22Rv1 (cell line): Measurements from ENCODE around the gene MYH15.

Source experiments
- ZFX ChIP-seq: fragments of 450-650 bp; IDR thresholded peaks from 2 replicates; pipeline ENCODE4 v1.6.1; 2017; ENCODE audit warnings: antibody characterized with exemption, borderline replicate concordance
- TF ChIP-seq, protein P1 (sequence below): fragments of 450-650 bp; IDR thresholded peaks from 2 replicates; pipeline ENCODE4 v1.5.1; 2017; ENCODE audit warnings: mild to moderate bottlenecking

GRCh38 chr3:108546692-108547091 is 36.3 kb upstream of the MYH15 start:
- TF ChIP-seq, protein P1, sequence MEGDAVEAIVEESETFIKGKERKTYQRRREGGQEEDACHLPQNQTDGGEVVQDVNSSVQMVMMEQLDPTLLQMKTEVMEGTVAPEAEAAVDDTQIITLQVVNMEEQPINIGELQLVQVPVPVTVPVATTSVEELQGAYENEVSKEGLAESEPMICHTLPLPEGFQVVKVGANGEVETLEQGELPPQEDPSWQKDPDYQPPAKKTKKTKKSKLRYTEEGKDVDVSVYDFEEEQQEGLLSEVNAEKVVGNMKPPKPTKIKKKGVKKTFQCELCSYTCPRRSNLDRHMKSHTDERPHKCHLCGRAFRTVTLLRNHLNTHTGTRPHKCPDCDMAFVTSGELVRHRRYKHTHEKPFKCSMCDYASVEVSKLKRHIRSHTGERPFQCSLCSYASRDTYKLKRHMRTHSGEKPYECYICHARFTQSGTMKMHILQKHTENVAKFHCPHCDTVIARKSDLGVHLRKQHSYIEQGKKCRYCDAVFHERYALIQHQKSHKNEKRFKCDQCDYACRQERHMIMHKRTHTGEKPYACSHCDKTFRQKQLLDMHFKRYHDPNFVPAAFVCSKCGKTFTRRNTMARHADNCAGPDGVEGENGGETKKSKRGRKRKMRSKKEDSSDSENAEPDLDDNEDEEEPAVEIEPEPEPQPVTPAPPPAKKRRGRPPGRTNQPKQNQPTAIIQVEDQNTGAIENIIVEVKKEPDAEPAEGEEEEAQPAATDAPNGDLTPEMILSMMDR: no peak
- TF ChIP-seq ZFX: no peak
